ENCODE measurements around the gene DCUN1D2.
"Not testable (repeated sequence)": the region's sequence is repeated elsewhere in the genome, so short reads cannot be mapped to it uniquely, and the experiment has no call there.

Gene DCUN1D2

DNA sequence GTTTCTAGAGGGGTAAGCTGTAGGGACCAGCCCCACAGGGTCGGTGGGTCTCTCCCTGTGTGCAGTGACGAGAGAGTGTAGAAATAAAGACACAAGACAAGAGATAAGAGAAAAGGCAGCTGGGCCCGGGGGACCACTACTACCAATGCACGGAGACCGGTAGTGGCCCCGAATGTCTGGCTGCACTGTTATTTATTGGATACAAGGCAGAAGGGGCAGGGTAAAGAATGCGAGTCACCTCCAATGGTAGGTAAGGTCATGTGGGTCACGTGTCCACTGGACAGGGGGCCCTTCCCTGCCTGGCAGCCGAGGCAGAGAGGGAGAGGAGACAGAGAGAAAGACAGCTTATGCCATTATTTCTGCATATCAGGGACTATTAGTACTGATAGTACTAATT lies 40.2 kb downstream of the DCUN1D2 start:
- in situ Hi-C loops (cut with HindIII; ENCODE audit: low sequenced_read_pairs) = not testable (repeated sequence)

- in situ Hi-C loops (cut with HindIII; ENCODE audit: low sequenced_read_pairs) = no loop called here
Observed at GRCh38 chr13:113449693-113450347, 40.7 kb downstream of the DCUN1D2 start.

DNA sequence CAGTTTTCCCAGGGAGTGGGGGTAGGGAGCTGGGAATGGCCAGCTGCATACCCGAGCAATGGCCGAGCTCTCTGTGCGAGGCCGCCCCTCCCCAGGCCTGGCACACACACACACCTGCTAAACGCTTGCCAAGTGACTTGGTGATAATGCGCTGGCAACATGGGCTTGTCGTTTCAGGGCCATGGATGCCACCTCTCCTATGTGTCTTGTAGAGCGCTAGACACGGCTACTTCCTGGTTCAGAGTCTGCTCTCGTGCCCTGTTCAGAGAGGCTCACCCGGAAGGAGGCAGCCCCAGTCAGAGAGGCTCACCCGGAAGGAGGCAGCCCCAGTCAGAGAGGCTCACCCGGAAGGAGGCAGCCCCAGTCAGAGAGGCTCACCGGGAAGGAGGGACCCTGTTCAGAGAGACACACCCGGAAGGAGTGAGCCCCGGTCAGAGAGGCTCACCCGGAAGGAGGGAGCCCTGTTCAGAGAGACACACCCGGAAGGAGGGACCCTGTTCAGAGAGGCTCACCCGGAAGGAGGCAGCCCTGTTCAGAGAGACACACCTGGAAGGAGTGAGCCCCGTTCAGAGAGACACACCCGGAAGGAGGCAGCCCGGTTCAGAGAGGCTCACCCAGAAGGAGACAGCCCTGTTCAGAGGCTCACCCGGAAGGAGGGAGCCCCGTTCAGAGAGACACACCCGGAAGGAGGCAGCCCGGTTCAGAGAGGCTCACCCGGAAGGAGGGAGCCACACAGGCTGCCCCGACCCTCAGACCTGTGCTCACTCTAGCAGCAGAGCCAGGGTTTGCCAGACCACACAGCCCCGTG lies 41.4 kb downstream of the DCUN1D2 start:
- in situ Hi-C loops (cut with HindIII; ENCODE audit: low sequenced_read_pairs) = no loop called here

DNA sequence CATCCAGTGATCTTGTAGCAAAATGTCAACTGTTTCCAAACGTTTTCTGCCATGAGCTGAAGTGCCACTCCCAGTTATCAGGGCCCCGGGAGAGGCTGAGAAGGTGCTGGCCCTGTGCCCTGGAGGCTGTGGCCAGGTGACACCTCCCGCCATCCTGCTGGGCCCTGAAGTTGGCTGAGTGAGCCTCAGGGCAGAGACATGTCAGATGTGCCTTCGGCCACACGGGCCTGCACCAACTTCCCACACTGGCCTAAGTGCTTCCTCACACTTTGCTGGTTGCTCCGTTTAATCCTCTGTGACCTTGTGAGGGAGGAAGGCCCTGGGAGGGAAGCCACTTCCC lies 42.0 kb downstream of the DCUN1D2 start:
- in situ Hi-C loops (cut with HindIII; ENCODE audit: low sequenced_read_pairs) = no loop called here

GRCh38 chr13:113447596-113447995 lies 42.9 kb downstream of the DCUN1D2 start:
- in situ Hi-C loops (cut with HindIII; ENCODE audit: low sequenced_read_pairs) = no loop called here

- in situ Hi-C loops (cut with HindIII; ENCODE audit: low sequenced_read_pairs) = no loop called here
Observed at GRCh38 chr13:113446488-113446854, 44.0 kb downstream of the DCUN1D2 start.

GRCh38 chr13:113445791-113446487 lies 44.6 kb downstream of the DCUN1D2 start:
- in situ Hi-C loops (cut with HindIII; ENCODE audit: low sequenced_read_pairs) = no loop called here

- in situ Hi-C loops (cut with HindIII; ENCODE audit: low sequenced_read_pairs) = loop anchor here (5.0 kb wide), 2 partner anchors 43 to 47 kb away; no protein-coding TSS in a partner anchor
Observed at GRCh38 chr13:113443991-113444390, 46.5 kb downstream of the DCUN1D2 start.

DNA sequence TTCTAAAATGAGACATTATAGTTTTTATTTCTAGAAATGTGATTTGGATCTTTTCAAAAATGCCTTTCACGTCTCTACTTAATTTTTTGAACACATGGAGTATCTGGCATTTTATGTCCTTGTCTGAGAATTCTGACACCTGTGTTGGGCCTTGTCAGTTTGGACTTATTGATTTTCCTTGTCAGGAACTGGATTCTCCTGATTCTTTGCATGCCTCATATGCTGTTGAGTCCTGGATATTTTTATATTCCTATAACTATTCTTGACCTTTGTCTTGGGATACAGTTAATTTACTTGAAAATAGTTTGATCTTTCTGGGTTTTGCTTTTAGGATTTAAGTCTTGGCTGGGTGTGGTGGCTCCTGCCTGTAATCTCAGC lies 47.5 kb downstream of the DCUN1D2 start:
- in situ Hi-C loops (cut with HindIII; ENCODE audit: low sequenced_read_pairs) = loop anchor here (5.0 kb wide), 2 partner anchors 44 to 46 kb away; no protein-coding TSS in a partner anchor

- in situ Hi-C loops (cut with HindIII; ENCODE audit: low sequenced_read_pairs) = loop anchor here (5.0 kb wide), 2 partner anchors 45 kb away; no protein-coding TSS in a partner anchor
Observed at GRCh38 chr13:113442354-113442984, 48.0 kb downstream of the DCUN1D2 start.

- in situ Hi-C loops (cut with HindIII; ENCODE audit: low sequenced_read_pairs) = loop anchor here (5.0 kb wide), 2 partner anchors 44 to 46 kb away; no protein-coding TSS in a partner anchor
Observed at GRCh38 chr13:113441661-113442060, 48.9 kb downstream of the DCUN1D2 start.

GRCh38 chr13:113437408-113438010 lies 53.0 kb downstream of the DCUN1D2 start:
- in situ Hi-C loops (cut with HindIII; ENCODE audit: low sequenced_read_pairs) = no loop called here

DNA sequence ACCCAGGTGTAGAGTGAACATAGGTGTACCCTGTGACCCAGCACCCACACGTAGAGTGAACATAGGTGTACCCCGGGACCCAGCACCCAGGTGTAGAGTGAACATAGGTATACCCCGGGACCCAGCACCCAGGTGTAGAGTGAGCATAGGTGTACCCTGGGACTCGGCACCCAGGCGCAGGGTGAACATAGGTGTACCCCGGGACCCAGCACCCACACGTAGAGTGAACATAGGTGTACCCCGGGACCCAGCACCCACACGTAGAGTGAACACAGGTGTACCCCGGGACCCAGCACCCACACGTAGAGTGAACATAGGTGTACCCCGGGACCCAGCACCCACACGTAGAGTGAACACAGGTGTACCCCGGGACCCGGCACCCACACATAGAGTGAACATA lies 53.6 kb downstream of the DCUN1D2 start:
- in situ Hi-C loops (cut with HindIII; ENCODE audit: low sequenced_read_pairs) = not testable (repeated sequence)

DNA sequence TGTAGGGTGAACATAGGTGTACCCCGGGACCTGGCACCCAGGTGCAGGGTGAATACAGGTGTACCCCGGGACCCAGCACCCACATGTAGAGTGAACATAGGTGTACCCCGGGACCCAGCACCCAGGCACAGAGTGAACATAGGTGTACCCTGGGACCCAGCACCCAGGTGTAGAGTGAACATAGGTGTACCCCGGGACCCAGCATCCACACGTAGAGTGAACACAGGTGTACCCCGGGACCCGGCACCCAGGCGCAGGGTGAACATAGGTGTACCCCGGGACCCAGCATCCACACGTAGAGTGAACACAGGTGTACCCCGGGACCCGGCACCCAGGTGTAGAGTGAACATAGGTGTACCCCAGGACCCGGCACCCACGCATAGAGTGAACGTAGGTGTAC lies 54.6 kb downstream of the DCUN1D2 start:
- in situ Hi-C loops (cut with HindIII; ENCODE audit: low sequenced_read_pairs) = not testable (repeated sequence)

- in situ Hi-C loops (cut with HindIII; ENCODE audit: low sequenced_read_pairs) = no loop called here
Observed at GRCh38 chr13:113433391-113433916, 57.1 kb downstream of the DCUN1D2 start.

DNA sequence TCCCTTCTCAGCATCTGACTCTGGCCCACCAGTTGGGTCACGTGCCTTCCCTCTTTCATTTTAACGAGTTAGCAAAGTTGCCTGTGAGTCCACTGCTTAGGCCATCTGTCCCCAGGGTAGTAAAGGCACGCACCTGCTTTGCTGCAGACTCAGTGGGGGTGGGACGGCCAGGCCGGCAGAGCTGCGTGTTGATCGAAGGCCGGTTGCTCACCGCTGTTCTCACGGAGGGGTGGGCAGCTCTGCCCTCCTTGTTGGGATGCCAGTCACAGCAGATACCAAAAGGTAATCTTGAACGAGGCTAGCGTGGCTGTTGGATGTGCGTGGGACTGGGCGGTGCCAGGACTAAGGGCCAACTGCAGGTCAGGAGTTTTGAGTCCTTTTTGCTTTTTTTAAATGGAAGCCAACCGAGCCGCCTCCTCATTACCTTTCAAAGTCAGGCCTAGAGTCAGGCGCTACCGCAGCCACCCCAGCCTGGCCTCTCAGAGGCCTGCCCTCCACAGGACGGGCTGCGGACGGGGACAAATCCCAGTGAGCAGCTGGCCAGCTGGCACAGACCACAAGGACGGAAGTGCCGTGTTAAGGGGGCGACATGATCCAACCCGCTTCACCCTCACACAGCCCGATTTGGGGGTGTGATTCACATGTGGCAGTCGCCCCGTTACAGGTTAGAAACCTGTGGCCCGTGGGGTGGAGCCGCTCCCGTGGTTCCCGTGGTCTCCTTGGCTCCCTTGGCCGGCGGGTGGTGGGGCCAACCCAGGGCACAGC lies 57.8 kb downstream of the DCUN1D2 start:
- in situ Hi-C loops (cut with HindIII; ENCODE audit: low sequenced_read_pairs) = no loop called here

DNA sequence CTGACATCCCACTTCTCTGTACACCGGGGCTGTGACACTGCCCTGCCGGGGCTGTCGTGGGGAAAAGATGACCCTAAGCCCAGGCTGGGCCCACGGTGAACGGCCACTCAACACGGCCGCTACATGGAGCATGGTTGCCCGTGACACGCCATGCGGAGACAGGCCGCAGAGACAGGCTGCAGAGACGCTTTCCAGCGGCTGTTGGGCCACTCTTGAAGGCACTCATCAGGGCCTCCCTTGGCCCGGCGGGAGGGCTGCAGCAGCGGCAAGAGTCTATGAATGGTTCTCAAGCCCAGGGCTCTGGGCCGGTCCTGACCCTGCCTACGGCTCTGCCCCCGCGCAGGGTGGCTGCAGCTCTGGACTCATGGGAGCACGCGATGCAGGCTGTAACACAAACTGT lies 59.3 kb downstream of the DCUN1D2 start:
- in situ Hi-C loops (cut with HindIII; ENCODE audit: low sequenced_read_pairs) = no loop called here

DNA sequence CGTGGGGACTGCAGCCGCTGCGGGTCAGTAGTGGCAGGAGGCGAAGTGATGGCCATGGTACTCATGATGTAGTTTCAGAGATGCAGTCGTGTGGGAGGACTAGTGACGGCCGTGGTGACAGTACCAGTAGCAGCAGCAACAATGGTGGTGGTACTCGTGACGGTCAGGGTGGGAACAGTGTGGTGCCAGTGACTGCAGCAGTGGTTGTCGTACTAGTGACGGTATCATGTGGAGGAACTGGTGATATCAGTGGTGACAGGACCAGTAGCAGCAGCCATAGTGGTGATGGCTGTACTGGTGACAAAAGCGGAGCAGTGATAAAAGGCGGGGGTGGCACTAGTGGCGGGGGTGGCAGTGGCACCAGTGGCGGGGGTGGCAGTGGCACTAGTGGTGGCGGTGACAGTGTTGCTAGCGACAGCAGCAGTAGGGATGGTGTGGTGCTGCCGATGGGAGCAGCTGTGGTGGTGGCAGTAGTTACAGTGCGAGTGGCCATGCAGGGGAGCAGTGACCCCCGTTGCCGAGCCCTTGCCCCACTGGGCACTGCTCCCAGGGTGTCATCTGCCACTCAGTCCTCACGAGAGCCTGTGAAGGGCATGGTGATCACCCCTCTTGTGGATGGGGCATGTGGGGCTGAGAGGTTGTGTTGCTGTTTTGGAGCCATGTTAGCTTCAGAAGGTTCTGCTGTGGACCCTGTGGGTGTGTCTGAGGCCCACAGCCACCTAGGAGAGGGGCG lies 60.0 kb downstream of the DCUN1D2 start:
- in situ Hi-C loops (cut with HindIII; ENCODE audit: low sequenced_read_pairs) = no loop called here

DNA sequence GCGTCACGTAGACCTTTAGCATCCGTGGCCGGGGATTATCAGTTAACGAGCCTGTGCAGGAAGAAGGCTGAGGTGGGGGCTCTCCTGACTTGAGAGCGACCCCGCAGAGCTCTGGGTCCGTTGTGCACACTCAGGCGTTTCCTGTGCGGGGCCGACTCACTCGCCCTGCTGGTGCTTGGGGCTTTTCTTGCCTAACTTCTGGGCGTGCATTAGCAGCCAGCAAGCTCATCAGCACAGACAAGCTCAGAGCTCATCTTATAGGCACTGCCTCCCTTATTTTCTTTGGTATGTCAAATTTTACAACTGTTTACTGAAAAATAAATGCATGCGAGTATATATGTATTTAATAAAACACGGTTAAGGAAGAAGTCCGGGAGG lies 60.9 kb downstream of the DCUN1D2 start:
- in situ Hi-C loops (cut with HindIII; ENCODE audit: low sequenced_read_pairs) = loop anchor here (5.0 kb wide), 1 partner anchor 33 kb away; no protein-coding TSS in a partner anchor
